CD14-positive monocyte (primary cell): ENCODE results near the gene COX7A2. TPM values are rescaled to one million over a fixed set of nuclear protein-coding genes. Genes with fewer than 3 reads are reported as not detected.
A peak's percentile ranks its signal among the peaks of the same experiment; 100 is the strongest.

Source experiments
- DNase-seq, 3 donors: peaks; one replicate each; pipeline ENCODE4 v3.0.0-alpha.2; 2011 to 2022
- H2AFZ ChIP-seq: 2 replicates; pipeline ENCODE4 v1.6.0; 2012; ENCODE audit warnings: mild to moderate bottlenecking, low read depth, low read length, inconsistent platforms; ENCODE audit not compliant: insufficient read depth, poor library complexity, severe bottlenecking
- H3K27ac ChIP-seq, 2 donors: 1 replicate in 1 of 2; 2 replicates in 1 of 2; pipeline ENCODE4 v1.5.1; 2012 to 2013; ENCODE audit warnings: low read length in 2 of 2, control low read depth in 1 of 2, inconsistent platforms in 1 of 2, low read depth in 1 of 2, mild to moderate bottlenecking in 1 of 2
- H3K27me3 ChIP-seq, 2 donors: one replicate each; pipeline versions ENCODE4 v1.6.0 to v1.6.1; 2011 to 2013; ENCODE audit warnings: low read length in 2 of 2; ENCODE audit not compliant: control insufficient read depth in 2 of 2, insufficient read depth in 2 of 2
- H3K36me3 ChIP-seq, 2 donors: replicated peaks in 1 of 2; 1 replicate in 1 of 2; 2 replicates in 1 of 2; pipeline versions ENCODE4 v1.5.1 to v1.6.1; 2012 to 2013; ENCODE audit warnings: low read length in 2 of 2, control low read depth in 1 of 2, inconsistent platforms in 1 of 2, mild to moderate bottlenecking in 1 of 2; ENCODE audit not compliant: insufficient read depth in 2 of 2, control insufficient read depth in 1 of 2
- H3K4me1 ChIP-seq, 2 donors: 1 replicate in 1 of 2; 2 replicates in 1 of 2; pipeline versions ENCODE4 v1.5.1 to v1.6.1; 2012 to 2013; ENCODE audit warnings: low read length in 2 of 2, control low read depth in 1 of 2, inconsistent platforms in 1 of 2, mild to moderate bottlenecking in 1 of 2, moderate library complexity in 1 of 2; ENCODE audit not compliant: insufficient read depth in 2 of 2, control insufficient read depth in 1 of 2
- H3K4me2 ChIP-seq: replicated peaks from 2 replicates; pipeline ENCODE3; 2012; ENCODE audit warnings: low read length, moderate library complexity, mild to moderate bottlenecking; ENCODE audit not compliant: poor library complexity, severe bottlenecking; ENCODE audit errors: extremely low read depth
- H3K4me3 ChIP-seq, 3 experiments: fragments of 200-600 bp in 1 of 3; sonication (generic) in 1 of 3; replicated peaks in 1 of 3; 1 replicate in 2 of 3; 2 replicates in 1 of 3; pipeline ENCODE4 v1.5.1; 2011 to 2013; ENCODE audit warnings: low read length in 3 of 3, mild to moderate bottlenecking in 3 of 3, control low read depth in 2 of 3, low read depth in 2 of 3, inconsistent platforms in 1 of 3, moderate library complexity in 1 of 3
- H3K79me2 ChIP-seq: 2 replicates; pipeline ENCODE4 v1.6.0; 2012; ENCODE audit warnings: mild to moderate bottlenecking, control low read depth, inconsistent platforms, low read length, moderate library complexity; ENCODE audit not compliant: insufficient read depth
- H3K9ac ChIP-seq: 2 replicates; pipeline ENCODE4 v1.6.0; 2017; ENCODE audit warnings: low read length, mild to moderate bottlenecking; ENCODE audit not compliant: insufficient read depth, poor library complexity, severe bottlenecking
- H3K9me3 ChIP-seq, 2 donors: replicated peaks in 1 of 2; 1 replicate in 1 of 2; 2 replicates in 1 of 2; pipeline versions ENCODE4 v1.5.1 to v1.6.1; 2012 to 2013; ENCODE audit warnings: low read length in 2 of 2, control low read depth in 1 of 2; ENCODE audit not compliant: control insufficient read depth in 1 of 2, insufficient read depth in 1 of 2
- H4K20me1 ChIP-seq: 2 replicates; pipeline ENCODE4 v1.6.0; 2012; ENCODE audit warnings: mild to moderate bottlenecking, low read length, control low read depth, moderate library complexity; ENCODE audit not compliant: insufficient read depth
- H3K27ac Mint-ChIP-seq, 7 donors: one replicate each; pipeline ENCODE4 v1.8.0; 2020; ENCODE audit warnings: mild to moderate bottlenecking in 7 of 7, mixed read lengths in 7 of 7, moderate library complexity in 6 of 7, inconsistent platforms in 2 of 7
- H3K27me3 Mint-ChIP-seq, 3 donors: one replicate each; pipeline ENCODE4 v1.8.0; 2021 to 2022; ENCODE audit warnings: low read depth in 3 of 3, mild to moderate bottlenecking in 3 of 3, mixed read lengths in 3 of 3, moderate library complexity in 3 of 3, inconsistent platforms in 1 of 3
- H3K36me3 Mint-ChIP-seq, 2 donors: one replicate each; pipeline ENCODE4 v1.8.0; 2020; ENCODE audit warnings: mixed read lengths in 2 of 2, inconsistent platforms in 1 of 2, mild to moderate bottlenecking in 1 of 2
- H3K4me1 Mint-ChIP-seq: one replicate; pipeline ENCODE4 v1.8.0; 2020; ENCODE audit warnings: mild to moderate bottlenecking, mixed read lengths
- H3K4me3 Mint-ChIP-seq, 2 donors: one replicate each; pipeline ENCODE4 v1.8.0; 2020; ENCODE audit warnings: mild to moderate bottlenecking in 2 of 2, mixed read lengths in 2 of 2, moderate library complexity in 1 of 2
- H3K9me3 Mint-ChIP-seq, 7 donors: one replicate each; pipeline ENCODE4 v1.8.0; 2020 to 2022; ENCODE audit warnings: mixed read lengths in 7 of 7, mild to moderate bottlenecking in 6 of 7, moderate library complexity in 6 of 7, inconsistent platforms in 2 of 7
- WGBS: methylation state at CpG from one replicate; pipeline ENCODE4 v1.1.5; 2013; ENCODE audit warnings: missing lambda C conversion rate; ENCODE audit not compliant: insufficient coverage; 5-methylcytosine and 5-hydroxymethylcytosine counted together
- intact Hi-C, 2 donors: fragments of 100-400 bp; cut with micrococcal nuclease; formaldehyde crosslinking; loops; one replicate each; pipeline versions ENCODE4 v1.15.0 to v1.15.1; 2023
- polyA plus RNA-seq, 3 donors: library from polyadenylated mRNA; depleted of rRNA in 1 of 3; unstranded in 2 of 3; stranded (reverse) in 1 of 3; fragments of 300-500 nt in 2 of 3; fragments of >200 nt in 1 of 3; fragmentation: Illumina TruSeq in 2 of 3; gene quantifications; 1 replicate in 2 of 3; 2 replicates in 1 of 3; pipeline ENCODE4 v1.2.3, GENCODE V29; 2012 to 2021
- TF ChIP-seq, protein P1 (sequence below): fragments of 200-600 bp; IDR thresholded peaks from one replicate; pipeline ENCODE4 v1.8.0; 2022; ENCODE audit warnings: antibody characterized with exemption, mild to moderate bottlenecking

COX7A2 gene
- polyA plus RNA-seq, 3 donors: 175 to 846 (median 798) TPM

DNA sequence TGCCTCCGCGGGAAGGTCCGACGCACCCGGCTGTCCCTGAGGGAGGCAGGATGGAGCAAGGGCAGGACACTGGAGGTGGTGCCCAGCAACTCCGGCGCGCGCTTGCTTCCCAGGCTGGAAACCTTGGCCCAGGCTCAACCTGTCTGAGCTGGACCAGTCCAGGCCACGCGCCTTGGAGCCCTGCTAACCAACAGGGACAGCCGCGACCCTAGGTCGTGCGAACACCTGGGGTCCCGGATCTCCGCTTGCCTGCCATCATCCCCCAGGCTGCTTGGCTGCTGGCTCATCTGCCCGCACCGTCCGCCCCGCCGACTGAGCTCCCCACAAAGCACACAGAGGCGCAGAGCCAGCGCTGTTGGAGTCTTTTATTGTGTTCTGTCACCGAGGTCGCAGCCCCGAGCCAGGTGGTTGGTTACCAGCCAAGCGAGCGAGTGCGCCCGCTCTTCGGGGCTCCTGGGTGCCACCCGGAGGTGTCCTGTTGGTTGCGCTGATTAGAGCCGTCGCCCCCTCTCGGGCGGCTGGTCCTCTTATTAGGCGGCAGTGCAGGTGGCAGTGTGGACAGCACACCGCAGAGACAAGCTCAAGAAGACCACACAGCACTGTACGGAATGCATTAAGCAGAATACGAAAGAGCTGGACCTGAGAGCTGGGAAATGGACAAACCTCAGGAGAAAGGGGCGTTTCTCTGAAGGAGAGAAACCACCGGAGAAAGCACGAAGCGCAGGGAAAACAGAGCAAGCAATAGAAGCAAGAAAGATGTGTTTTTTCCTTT, 41.5 kb downstream of the COX7A2 start:
- no peaks in the 10 kb centered on the region for H4K20me1 ChIP-seq
- H3K4me3 ChIP-seq: no peak overlapping the region
- Mint-ChIP-seq H3K27me3 (peaks cover 73 to 79% (median 75%) of the 10 kb centered on the region in 3 donors), H3K4me3 (peak overlapping the region; percentile 18 to 77), H3K9me3 (peaks cover 0 to 16% (median 12%) of the 10 kb centered on the region in 7 donors), H3K4me1 (peaks cover 35% of the 10 kb centered on the region), H3K27ac (no peak overlapping the region), H3K36me3 (peaks cover 0 to 7% of the 10 kb centered on the region in 2 donors)
- WGBS: 6% methylated on average over 46 of the region's 46 CpGs
- intact Hi-C loops: no loop called here
- no peak overlapping the region for H3K9ac ChIP-seq
- TF ChIP-seq, protein P1, sequence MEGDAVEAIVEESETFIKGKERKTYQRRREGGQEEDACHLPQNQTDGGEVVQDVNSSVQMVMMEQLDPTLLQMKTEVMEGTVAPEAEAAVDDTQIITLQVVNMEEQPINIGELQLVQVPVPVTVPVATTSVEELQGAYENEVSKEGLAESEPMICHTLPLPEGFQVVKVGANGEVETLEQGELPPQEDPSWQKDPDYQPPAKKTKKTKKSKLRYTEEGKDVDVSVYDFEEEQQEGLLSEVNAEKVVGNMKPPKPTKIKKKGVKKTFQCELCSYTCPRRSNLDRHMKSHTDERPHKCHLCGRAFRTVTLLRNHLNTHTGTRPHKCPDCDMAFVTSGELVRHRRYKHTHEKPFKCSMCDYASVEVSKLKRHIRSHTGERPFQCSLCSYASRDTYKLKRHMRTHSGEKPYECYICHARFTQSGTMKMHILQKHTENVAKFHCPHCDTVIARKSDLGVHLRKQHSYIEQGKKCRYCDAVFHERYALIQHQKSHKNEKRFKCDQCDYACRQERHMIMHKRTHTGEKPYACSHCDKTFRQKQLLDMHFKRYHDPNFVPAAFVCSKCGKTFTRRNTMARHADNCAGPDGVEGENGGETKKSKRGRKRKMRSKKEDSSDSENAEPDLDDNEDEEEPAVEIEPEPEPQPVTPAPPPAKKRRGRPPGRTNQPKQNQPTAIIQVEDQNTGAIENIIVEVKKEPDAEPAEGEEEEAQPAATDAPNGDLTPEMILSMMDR: no peak
- no peak overlapping the region for H2AFZ ChIP-seq
- peaks cover 19 to 27% of the 10 kb centered on the region in 2 donors for H3K4me1 ChIP-seq
- H3K27me3 ChIP-seq: peaks cover 66 to 91% of the 10 kb centered on the region in 2 donors
- H3K79me2 ChIP-seq: no peaks in the 10 kb centered on the region
- peaks cover 0 to 37% of the 10 kb centered on the region in 2 donors for H3K9me3 ChIP-seq
- no peak for DNase-seq
- no peak overlapping the region for H3K27ac ChIP-seq
- H3K36me3 ChIP-seq: no peaks in the 10 kb centered on the region
- H3K4me2 ChIP-seq: no peak overlapping the region

DNA sequence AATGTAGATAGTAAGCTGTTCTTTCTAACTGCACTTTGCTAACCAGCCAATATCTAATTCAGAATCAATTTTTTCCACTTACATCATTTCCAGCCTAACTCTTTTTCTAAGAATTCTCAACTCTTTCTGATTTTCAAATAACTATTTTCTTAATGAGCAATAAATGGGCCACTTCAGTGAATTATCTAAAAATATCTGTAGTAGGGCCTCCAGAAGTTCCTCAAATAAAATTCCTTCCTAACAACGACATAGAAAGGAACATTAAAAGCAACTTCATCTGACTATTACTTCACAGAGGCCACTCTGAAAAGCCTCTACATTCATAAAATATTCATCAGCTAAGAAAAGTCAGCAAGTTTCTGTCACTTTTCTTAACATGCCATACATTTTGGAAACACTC, 42.6 kb downstream of the COX7A2 start:
- H3K36me3 Mint-ChIP-seq: peaks cover 0 to 4% of the 10 kb centered on the region in 2 donors
- no peaks in the 10 kb centered on the region for H4K20me1 ChIP-seq
- H3K4me1 Mint-ChIP-seq: peaks cover 27% of the 10 kb centered on the region
- no peaks in the 10 kb centered on the region for H3K79me2 ChIP-seq
- TF ChIP-seq, protein P1: no peak
- 11% methylated on average over 1 of the region's 1 CpG for WGBS
- H3K27ac ChIP-seq: no peak overlapping the region
- peaks cover 0 to 27% of the 10 kb centered on the region in 2 donors for H3K9me3 ChIP-seq
- DNase-seq: no peak
- peaks cover 62 to 69% (median 64%) of the 10 kb centered on the region in 3 donors for H3K27me3 Mint-ChIP-seq
- H3K4me3 Mint-ChIP-seq: peak overlapping the region in 1 of 2 donors; percentile 77
- H2AFZ ChIP-seq: no peak overlapping the region
- H3K4me1 ChIP-seq: peaks cover 12 to 17% of the 10 kb centered on the region in 2 donors
- no peak overlapping the region for H3K4me2 ChIP-seq
- H3K9me3 Mint-ChIP-seq: peaks cover 0 to 12% (median 9%) of the 10 kb centered on the region in 7 donors
- no peak overlapping the region for H3K27ac Mint-ChIP-seq
- no peak overlapping the region for H3K4me3 ChIP-seq
- intact Hi-C loops: no loop called here
- no peaks in the 10 kb centered on the region for H3K36me3 ChIP-seq
- H3K9ac ChIP-seq: no peak overlapping the region
- peaks cover 59 to 86% of the 10 kb centered on the region in 2 donors for H3K27me3 ChIP-seq
